A549 (cell line): ENCODE measurements around the gene MBP. TPM values are rescaled to one million over a fixed set of nuclear protein-coding genes. Genes with fewer than 3 reads are reported as not detected.
A peak's percentile ranks its signal among the peaks of the same experiment; 100 is the strongest.

Experiments used
- ATAC-seq, 2 experiments: fragments of 200-7000 bp in 1 of 2; fragments of >200 bp in 1 of 2; cut with Nextera tagmentation in 1 of 2; cut with Tn5 transposase in 1 of 2; 3 replicates each; pipeline versions ENCODE4 v1.8.0 to v1.9.1; 2018 to 2020; ENCODE audit warnings: mild to moderate bottlenecking in 1 of 2, moderate library complexity in 1 of 2
- CTCF ChIA-PET: fragments of 300-600 bp; sonication (Branson Sonifier 250); formaldehyde crosslinking; extraction: SDS; loops from one replicate; lab custom pipeline; 2021; ENCODE audit warnings: antibody characterized with exemption, inconsistent platforms; lab: Yijun Ruan, JAX
- POLR2A ChIA-PET: fragments of 350-600 bp; formaldehyde crosslinking; extraction: SDS; loops from one replicate; lab custom pipeline; 2021; ENCODE audit warnings: antibody characterized with exemption, inconsistent platforms; lab: Yijun Ruan, JAX
- DNase-seq, 2 experiments: peaks; one replicate each; pipeline versions ENCODE4 v3.0.0 to v3.0.0-alpha.2; 2011 to 2016; ENCODE audit warnings: low read depth in 1 of 2, low spot score in 1 of 2
- FAIRE-seq: peaks from 2 replicates; lab custom pipeline; 2011; peaks lifted over from hg19 to GRCh38; lab: Jason Lieb, UNC
- H3K27ac ChIP-seq, 2 experiments: fragments of >200 bp; sonication (Bioruptor Twin); formaldehyde crosslinking; 3 replicates each; pipeline ENCODE4 v1.5.1; 2016 to 2017
- H3K4me1 ChIP-seq: fragments of >200 bp; sonication (Bioruptor Twin); formaldehyde crosslinking; 3 replicates; pipeline ENCODE4 v1.6.1; 2016
- H3K4me2 ChIP-seq: fragments of >200 bp; sonication (Bioruptor Twin); formaldehyde crosslinking; 3 replicates; pipeline ENCODE4 v1.6.1; 2016
- H3K4me3 ChIP-seq: fragments of >200 bp; sonication (Bioruptor Twin); formaldehyde crosslinking; 3 replicates; pipeline ENCODE4 v1.5.1; 2016
- H3K9me3 ChIP-seq: fragments of >200 bp; sonication (Bioruptor Twin); formaldehyde crosslinking; 3 replicates; pipeline ENCODE4 v1.6.1; 2016
- ATOH8 ChIP-seq: fragments of 250-450 bp; sonication (Bioruptor Pico); IDR thresholded peaks from 2 replicates; pipeline ENCODE4 v1.5.0; 2020; ENCODE audit warnings: low read depth, mild to moderate bottlenecking, moderate library complexity
- CHD2 ChIP-seq: fragments of 150-350 bp; IDR thresholded peaks from 2 replicates; pipeline ENCODE4 v1.6.1; 2014; ENCODE audit warnings: low read length; ENCODE audit not compliant: partially characterized antibody
- CHD4 ChIP-seq: fragments of 200-600 bp; sonication (generic); IDR thresholded peaks from 2 replicates; pipeline ENCODE4 v1.6.1; 2016; ENCODE audit warnings: antibody characterized with exemption, mild to moderate bottlenecking, borderline replicate concordance
- EHF ChIP-seq: fragments of 250-450 bp; sonication (Bioruptor Pico); IDR thresholded peaks from 2 replicates; pipeline ENCODE4 v1.5.0; 2020; ENCODE audit warnings: mild to moderate bottlenecking
- EP300 ChIP-seq, 2 experiments: fragments of >200 bp; sonication (Bioruptor Twin); formaldehyde crosslinking; IDR thresholded peaks; 2 replicates in 1 of 2; 3 replicates in 1 of 2; pipeline ENCODE4 v1.6.1; 2016 to 2017
- FOSB ChIP-seq: fragments of 250-450 bp; sonication (Bioruptor Pico); IDR thresholded peaks from 2 replicates; pipeline ENCODE4 v1.5.0; 2020; ENCODE audit warnings: mild to moderate bottlenecking, moderate library complexity
- GATA3 ChIP-seq: IDR thresholded peaks from 2 replicates; pipeline ENCODE4 v1.6.1; 2012; ENCODE audit warnings: borderline replicate concordance
- HDAC2 ChIP-seq: fragments of 200-600 bp; sonication (generic); IDR thresholded peaks from 2 replicates; pipeline ENCODE4 v1.6.1; 2016
- HES2 ChIP-seq: fragments of >200 bp; sonication (Bioruptor Twin); formaldehyde crosslinking; IDR thresholded peaks from 2 replicates; pipeline ENCODE4 v1.6.1; 2016
- HEYL ChIP-seq: fragments of 250-450 bp; sonication (Bioruptor Pico); IDR thresholded peaks from 2 replicates; pipeline ENCODE4 v1.8.0; 2021; ENCODE audit warnings: mild to moderate bottlenecking, moderate library complexity
- HOXB13 ChIP-seq: fragments of 250-450 bp; sonication (Bioruptor Pico); IDR thresholded peaks from 2 replicates; pipeline ENCODE4 v1.5.0; 2020; ENCODE audit warnings: low read depth, mild to moderate bottlenecking, moderate library complexity
- HOXB5 ChIP-seq: fragments of 250-450 bp; sonication (Bioruptor Pico); IDR thresholded peaks from 2 replicates; pipeline ENCODE4 v1.5.0; 2020; ENCODE audit warnings: mild to moderate bottlenecking, moderate library complexity
- KDM5A ChIP-seq: fragments of 200-600 bp; sonication (generic); IDR thresholded peaks from 2 replicates; pipeline ENCODE4 v1.6.1; 2016; ENCODE audit warnings: antibody characterized with exemption, mild to moderate bottlenecking
- MAFK ChIP-seq: fragments of 450-650 bp; IDR thresholded peaks from 2 replicates; pipeline ENCODE4 v1.6.1; 2014; ENCODE audit not compliant: partially characterized antibody
- MAX ChIP-seq: IDR thresholded peaks from 2 replicates; pipeline ENCODE4 v1.6.1; 2012
- MAZ ChIP-seq: fragments of 150-350 bp; IDR thresholded peaks from 2 replicates; pipeline ENCODE4 v1.6.1; 2014; ENCODE audit warnings: antibody characterized with exemption, low read depth, low read length, borderline replicate concordance
- NPAS2 ChIP-seq: fragments of 250-450 bp; sonication (Bioruptor Pico); IDR thresholded peaks from 2 replicates; pipeline ENCODE4 v1.8.0; 2022; ENCODE audit warnings: mild to moderate bottlenecking, moderate library complexity, borderline replicate concordance
- NR3C1 ChIP-seq: fragments of >200 bp; sonication (Bioruptor Twin); formaldehyde crosslinking; IDR thresholded peaks from 3 replicates; pipeline ENCODE4 v1.6.1; 2017
- PBX3 ChIP-seq: IDR thresholded peaks from 2 replicates; pipeline ENCODE4 v1.6.1; 2012
- POLR2A ChIP-seq: IDR thresholded peaks from 2 replicates; pipeline ENCODE4 v1.6.1; 2012; ENCODE audit warnings: mild to moderate bottlenecking, low read length
- RAD21 ChIP-seq, 2 experiments: fragments of >200 bp in 1 of 2; sonication (Bioruptor Twin) in 1 of 2; formaldehyde crosslinking in 1 of 2; IDR thresholded peaks in 1 of 2; conservative IDR thresholded peaks in 1 of 2; 2 replicates in 1 of 2; 3 replicates in 1 of 2; pipeline ENCODE4 v1.6.1; 2012 to 2018; ENCODE audit warnings: inconsistent platforms in 1 of 2
- RARB ChIP-seq: fragments of 250-450 bp; sonication (Bioruptor Pico); IDR thresholded peaks from 2 replicates; pipeline ENCODE4 v1.8.0; 2021; ENCODE audit warnings: mild to moderate bottlenecking, moderate library complexity
- RFX5 ChIP-seq: fragments of 450-650 bp; IDR thresholded peaks from 2 replicates; pipeline ENCODE4 v1.7.1; 2014; ENCODE audit warnings: antibody characterized with exemption, mild to moderate bottlenecking, moderate library complexity
- SMC3 ChIP-seq: fragments of >200 bp; sonication (Bioruptor Twin); formaldehyde crosslinking; IDR thresholded peaks from 3 replicates; pipeline ENCODE4 v1.6.1; 2018; ENCODE audit warnings: inconsistent platforms
- SREBF2 ChIP-seq: fragments of 450-650 bp; IDR thresholded peaks from 2 replicates; pipeline ENCODE4 v1.6.1; 2014; ENCODE audit warnings: mild to moderate bottlenecking, moderate library complexity
- TP53 ChIP-seq: fragments of 250-450 bp; sonication (Bioruptor Pico); IDR thresholded peaks from 2 replicates; pipeline ENCODE4 v1.5.0; 2021; ENCODE audit warnings: mild to moderate bottlenecking, moderate library complexity
- USF2 ChIP-seq: fragments of 450-650 bp; IDR thresholded peaks from 2 replicates; pipeline ENCODE4 v1.6.1; 2014; ENCODE audit warnings: antibody characterized with exemption
- ZC3H11A ChIP-seq: fragments of 450-650 bp; IDR thresholded peaks from 2 replicates; pipeline ENCODE4 v1.6.1; 2014; ENCODE audit warnings: antibody characterized with exemption, mild to moderate bottlenecking
- ZNF302 ChIP-seq: fragments of 250-450 bp; sonication (Bioruptor Pico); IDR thresholded peaks from 2 replicates; pipeline ENCODE4 v1.9.0; 2021; ENCODE audit warnings: inconsistent platforms, mild to moderate bottlenecking, moderate library complexity
- ZSCAN20 ChIP-seq: fragments of 250-450 bp; sonication (Bioruptor Pico); IDR thresholded peaks from 2 replicates; pipeline ENCODE4 v1.8.0; 2022; ENCODE audit warnings: mild to moderate bottlenecking, moderate library complexity
- WGBS: methylation state at CpG from one replicate; pipeline ENCODE4 v1.1.6; 2017; ENCODE audit errors: missing lambda C conversion rate; 5-methylcytosine and 5-hydroxymethylcytosine counted together
- polyA plus RNA-seq, 4 experiments: library from polyadenylated mRNA; depleted of rRNA in 3 of 4; stranded (reverse); fragments of >200 nt; fragmentation: RNase III in 1 of 4; extraction: RNeasy Plus Mini Kit Qiagen cat#74134 plus additional on column Dnase treatment in 1 of 4; gene quantifications; 2 replicates in 3 of 4; 3 replicates in 1 of 4; pipeline ENCODE4 v1.2.3, GENCODE V29; 2011 to 2017

The MBP gene
- polyA plus RNA-seq, 2 of the 4 experiments (the other 2 are of a cell fraction): 8.6 to 33.1 TPM

- TF ChIP-seq ZC3H11A (no peak), NPAS2 (CRISPR knock-in tag) (no peak), RARB (no peak), FOSB (CRISPR knock-in tag) (no peak), CHD2 (no peak), EP300 (IDR thresholded peaks at IDR 0.05) (no peak), HOXB5 (CRISPR knock-in tag) (no peak), HEYL (CRISPR knock-in tag) (no peak), GATA3 (no peak), HOXB13 (CRISPR knock-in tag) (no peak)
- CTCF ChIA-PET: no interaction called here
- no peak for ATAC-seq
- Histone ChIP-seq H3K4me2 (no peak overlapping the region), H3K4me3 (no peak overlapping the region), H3K4me1 (peaks cover 77% of the 10 kb centered on the region), H3K9me3 (no peaks in the 10 kb centered on the region), H3K27ac (peak overlapping the region in 1 of 2 experiments; percentile 78; a peak in 5 of 6 replicates)
- no peak for FAIRE-seq
- POLR2A ChIA-PET: no interaction called here
- 91% methylated on average over 14 of the region's 14 CpGs for WGBS
- DNase-seq: no peak
Measured at GRCh38 chr18:77110936-77111335, 21.6 kb downstream of the MBP start.

- TF ChIP-seq TP53 (CRISPR knock-in tag) (no peak), HDAC2 (no peak), POLR2A (no peak), PBX3 (no peak), NPAS2 (CRISPR knock-in tag) (no peak), KDM5A (no peak), USF2 (no peak), MAX (no peak), MAZ (no peak), CHD4 (no peak)
- CTCF ChIA-PET: interaction anchor here (0.8 kb wide), 1 partner anchor 41 kb away, joined by 3 read pairs; no protein-coding TSS in a partner anchor
- DNase-seq (no peak), FAIRE-seq (no peak), ATAC-seq (no peak)
- POLR2A ChIA-PET: no interaction called here
- Histone ChIP-seq H3K27ac (0 out of 6 replicates have a peak overlapping the region, but pooled peaks of 1 of the 2 experiments have one; percentile 15), H3K4me3 (no peak overlapping the region), H3K9me3 (no peaks in the 10 kb centered on the region), H3K4me2 (no peak overlapping the region), H3K4me1 (peaks cover 72% of the 10 kb centered on the region)
- WGBS: 93% methylated on average over 3 of the region's 3 CpGs
Measured at GRCh38 chr18:77110400-77110799, 22.2 kb downstream of the MBP start.

GRCh38 chr18:77109648-77110019 lies 22.9 kb downstream of the MBP start:
- Histone ChIP-seq H3K4me2 (no peak overlapping the region), H3K27ac (no peak overlapping the region), H3K4me3 (no peak overlapping the region), H3K4me1 (peaks cover 66% of the 10 kb centered on the region), H3K9me3 (no peaks in the 10 kb centered on the region)
- no peak for DNase-seq
- TF ChIP-seq HEYL (CRISPR knock-in tag) (no peak), HDAC2 (no peak), RFX5 (no peak), HES2 (no peak), SMC3 (no peak), ZSCAN20 (CRISPR knock-in tag) (no peak), MAZ (no peak), ZNF302 (CRISPR knock-in tag) (no peak), EHF (CRISPR knock-in tag) (no peak), NR3C1 (no peak), GATA3 (no peak), RAD21 (conservative IDR thresholded peaks at IDR 0.05 in 1 of 2, IDR thresholded peaks at IDR 0.05 in 1 of 2) (no peak), HOXB13 (CRISPR knock-in tag) (no peak), ATOH8 (CRISPR knock-in tag) (no peak), SREBF2 (no peak), MAFK (no peak)
- 93% methylated on average over 5 of the region's 5 CpGs for whole genome bisulfite sequencing
- ChIA-PET POLR2A (no interaction called here), CTCF (interaction anchor here (0.8 to 1.1 kb wide), 2 partner anchors 40 to 102 kb away, joined by 3 read pairs; no protein-coding TSS in a partner anchor)
- no peak for FAIRE-seq
- ATAC-seq: no peak
